ENCODE results near the gene SLC39A11. TPM values are rescaled to one million over a fixed set of nuclear protein-coding genes. Genes with fewer than 3 reads are reported as not detected.

The SLC39A11 gene
- total RNA-seq, 1 experiment from 2014 or later, result 15.8 TPM

- no peak for DNase-seq (ENCODE audit: low read depth in 1 of 2, low spot score in 2 of 2)
- Histone ChIP-seq H3K36me3 (no peaks in the 10 kb centered on the region), H3K27me3 (replicated peaks) (no peaks in the 10 kb centered on the region), H3K4me1 (replicated peaks) (0 out of 2 replicates have a peak, but pooled peaks cover 6% of the 10 kb centered on the region), H3K9me3 (replicated peaks) (no peaks in the 10 kb centered on the region), H3K4me3 (no peak overlapping the region), H3K27ac (no peak overlapping the region)
Observed at GRCh38 chr17:72886622-72887021, 205.9 kb downstream of the SLC39A11 start.

GRCh38 chr17:72884066-72884465 lies 208.4 kb downstream of the SLC39A11 start:
- Histone ChIP-seq H3K9me3 (replicated peaks) (peaks cover 9% of the 10 kb centered on the region), H3K36me3 (no peaks in the 10 kb centered on the region), H3K4me3 (no peak overlapping the region), H3K4me1 (replicated peaks) (no peaks in the 10 kb centered on the region), H3K27ac (no peak overlapping the region), H3K27me3 (replicated peaks) (no peaks in the 10 kb centered on the region)
- DNase-seq (ENCODE audit: low read depth in 1 of 2, low spot score in 2 of 2), result no peak

- no peaks in the 10 kb centered on the region for H3K4me1 ChIP-seq (replicated peaks)
- no peak overlapping the region for H3K27ac ChIP-seq
- peaks cover 16% of the 10 kb centered on the region for H3K9me3 ChIP-seq (replicated peaks)
- no peaks in the 10 kb centered on the region for H3K27me3 ChIP-seq (replicated peaks)
- no peaks in the 10 kb centered on the region for H3K36me3 ChIP-seq
- H3K4me3 ChIP-seq, result no peak overlapping the region
- DNase-seq (ENCODE audit: low read depth in 1 of 2, low spot score in 2 of 2), result no peak
Observed at GRCh38 chr17:72883351-72883750, 209.1 kb downstream of the SLC39A11 start.

- Histone ChIP-seq H3K9me3 (replicated peaks) (peaks cover 20% of the 10 kb centered on the region), H3K4me3 (no peak overlapping the region), H3K4me1 (replicated peaks) (no peaks in the 10 kb centered on the region), H3K36me3 (no peaks in the 10 kb centered on the region), H3K27ac (no peak overlapping the region), H3K27me3 (replicated peaks) (no peaks in the 10 kb centered on the region)
- no peak for DNase-seq (ENCODE audit: low read depth in 1 of 2, low spot score in 2 of 2)
Observed at GRCh38 chr17:72882426-72882825, 210.1 kb downstream of the SLC39A11 start.

GRCh38 chr17:72879877-72880276 lies 212.6 kb downstream of the SLC39A11 start:
- DNase-seq (ENCODE audit: low read depth in 1 of 2, low spot score in 2 of 2), result no peak
- Histone ChIP-seq H3K4me1 (replicated peaks) (no peaks in the 10 kb centered on the region), H3K36me3 (no peaks in the 10 kb centered on the region), H3K4me3 (no peak overlapping the region), H3K27me3 (replicated peaks) (no peaks in the 10 kb centered on the region), H3K9me3 (replicated peaks) (peaks cover 31% of the 10 kb centered on the region), H3K27ac (no peak overlapping the region)

- no peak overlapping the region for H3K27ac ChIP-seq
- no peaks in the 10 kb centered on the region for H3K36me3 ChIP-seq
- H3K9me3 ChIP-seq (replicated peaks), result peaks cover 31% of the 10 kb centered on the region
- no peaks in the 10 kb centered on the region for H3K27me3 ChIP-seq (replicated peaks)
- no peak overlapping the region for H3K4me3 ChIP-seq
- no peak for DNase-seq (ENCODE audit: low read depth in 1 of 2, low spot score in 2 of 2)
- H3K4me1 ChIP-seq (replicated peaks), result no peaks in the 10 kb centered on the region
Observed at GRCh38 chr17:72878975-72879660, 213.4 kb downstream of the SLC39A11 start.

DNA sequence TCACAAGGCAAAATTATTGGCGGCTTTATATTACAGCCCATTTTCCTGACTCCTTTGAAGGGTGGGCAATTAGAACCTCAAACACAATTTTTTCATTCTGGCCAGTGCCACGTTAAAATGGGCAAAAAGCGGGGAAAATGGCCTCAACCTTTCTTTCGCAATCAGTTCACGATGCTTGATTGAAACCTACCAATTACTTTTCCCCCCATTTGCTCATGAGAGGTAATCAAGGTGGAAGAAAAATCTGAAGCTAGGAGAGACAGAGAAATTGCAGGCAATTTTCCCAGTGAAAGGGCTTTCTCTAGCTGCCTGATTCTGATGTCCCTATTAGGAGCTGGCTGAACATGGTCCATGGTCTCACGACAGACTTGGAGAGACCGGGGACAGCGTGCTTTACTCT lies 215.1 kb downstream of the SLC39A11 start:
- Histone ChIP-seq H3K4me1 (replicated peaks) (no peaks in the 10 kb centered on the region), H3K27ac (no peak overlapping the region), H3K4me3 (no peak overlapping the region), H3K9me3 (replicated peaks) (peaks cover 31% of the 10 kb centered on the region), H3K36me3 (no peaks in the 10 kb centered on the region), H3K27me3 (replicated peaks) (no peaks in the 10 kb centered on the region)
- no peak for DNase-seq (ENCODE audit: low read depth in 1 of 2, low spot score in 2 of 2)

GRCh38 chr17:72876413-72876812 lies 216.1 kb downstream of the SLC39A11 start:
- H3K4me3 ChIP-seq, result no peak overlapping the region
- no peak overlapping the region for H3K27ac ChIP-seq
- no peaks in the 10 kb centered on the region for H3K36me3 ChIP-seq
- no peaks in the 10 kb centered on the region for H3K4me1 ChIP-seq (replicated peaks)
- H3K27me3 ChIP-seq (replicated peaks), result no peaks in the 10 kb centered on the region
- DNase-seq (ENCODE audit: low read depth in 1 of 2, low spot score in 2 of 2), result no peak
- peaks cover 36% of the 10 kb centered on the region for H3K9me3 ChIP-seq (replicated peaks)

- Histone ChIP-seq H3K27ac (no peak overlapping the region), H3K4me3 (no peak overlapping the region), H3K4me1 (replicated peaks) (no peaks in the 10 kb centered on the region), H3K9me3 (replicated peaks) (peaks cover 36% of the 10 kb centered on the region), H3K36me3 (no peaks in the 10 kb centered on the region), H3K27me3 (replicated peaks) (no peaks in the 10 kb centered on the region)
- DNase-seq (ENCODE audit: low read depth in 1 of 2, low spot score in 2 of 2), result no peak
Observed at GRCh38 chr17:72875361-72875760, 217.1 kb downstream of the SLC39A11 start.

- peaks cover 16% of the 10 kb centered on the region for H3K9me3 ChIP-seq (replicated peaks)
- no peak overlapping the region for H3K27ac ChIP-seq
- no peaks in the 10 kb centered on the region for H3K4me1 ChIP-seq (replicated peaks)
- no peak overlapping the region for H3K4me3 ChIP-seq
- no peak for DNase-seq (ENCODE audit: low read depth in 1 of 2, low spot score in 2 of 2)
- H3K27me3 ChIP-seq (replicated peaks), result no peaks in the 10 kb centered on the region
- no peaks in the 10 kb centered on the region for H3K36me3 ChIP-seq
Observed at GRCh38 chr17:72872396-72872795, 220.1 kb downstream of the SLC39A11 start.

GRCh38 chr17:72870367-72870985 lies 222.0 kb downstream of the SLC39A11 start:
- no peaks in the 10 kb centered on the region for H3K4me1 ChIP-seq (replicated peaks)
- peaks cover 5% of the 10 kb centered on the region; the same call in 1 of the 2 replicates for H3K9me3 ChIP-seq (replicated peaks)
- H3K4me3 ChIP-seq, result no peak overlapping the region
- no peaks in the 10 kb centered on the region for H3K27me3 ChIP-seq (replicated peaks)
- H3K36me3 ChIP-seq, result no peaks in the 10 kb centered on the region
- no peak for DNase-seq (ENCODE audit: low read depth in 1 of 2, low spot score in 2 of 2)
- no peak overlapping the region for H3K27ac ChIP-seq

DNA sequence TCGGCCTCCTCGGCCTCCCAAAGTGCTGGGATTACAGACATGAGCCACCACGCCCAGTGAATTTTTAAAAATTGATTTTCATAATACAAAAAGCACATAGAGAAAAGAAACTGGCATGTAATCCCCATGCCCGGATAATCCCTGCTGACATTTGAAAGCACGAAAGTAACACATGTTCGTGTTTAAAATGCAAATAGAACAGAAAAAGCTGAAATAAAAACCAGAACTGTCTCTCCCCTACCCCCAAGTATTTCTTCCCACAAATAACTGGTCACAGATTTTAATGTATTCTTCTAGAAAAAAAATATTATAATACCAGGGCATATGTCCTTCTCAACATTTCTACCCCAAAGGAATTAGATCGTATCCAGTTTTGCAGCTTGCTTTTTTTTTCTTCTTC lies 222.9 kb downstream of the SLC39A11 start:
- H3K27ac ChIP-seq, result no peak overlapping the region
- no peak for DNase-seq (ENCODE audit: low read depth in 1 of 2, low spot score in 2 of 2)
- no peaks in the 10 kb centered on the region for H3K4me1 ChIP-seq (replicated peaks)
- peaks cover 5% of the 10 kb centered on the region; the same call in 1 of the 2 replicates for H3K9me3 ChIP-seq (replicated peaks)
- H3K36me3 ChIP-seq, result no peaks in the 10 kb centered on the region
- no peaks in the 10 kb centered on the region for H3K27me3 ChIP-seq (replicated peaks)
- no peak overlapping the region for H3K4me3 ChIP-seq

DNA sequence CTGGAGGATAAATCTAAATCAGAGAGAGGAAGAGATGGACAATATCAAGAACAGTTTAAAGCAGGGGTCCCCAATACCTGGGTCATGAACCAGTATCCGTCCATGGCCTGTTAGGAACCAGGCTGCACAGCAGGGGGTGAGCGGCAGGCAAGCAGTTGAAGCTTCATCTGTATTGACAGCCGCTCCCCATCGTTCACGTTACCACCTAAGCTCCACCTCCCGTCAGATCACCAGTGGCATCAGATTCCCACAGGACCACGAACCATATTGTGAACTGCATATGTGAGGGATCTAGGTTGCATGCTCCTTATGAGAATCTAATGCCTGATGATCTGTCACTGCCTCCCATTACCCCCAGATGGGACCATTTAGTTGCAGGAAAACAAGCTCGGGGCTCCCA lies 226.5 kb downstream of the SLC39A11 start:
- Histone ChIP-seq H3K4me1 (replicated peaks) (no peaks in the 10 kb centered on the region), H3K9me3 (replicated peaks) (no peaks in the 10 kb centered on the region), H3K36me3 (no peaks in the 10 kb centered on the region), H3K27ac (no peak overlapping the region), H3K27me3 (replicated peaks) (no peaks in the 10 kb centered on the region), H3K4me3 (no peak overlapping the region)
- DNase-seq (ENCODE audit: low read depth in 1 of 2, low spot score in 2 of 2), result no peak

- no peak overlapping the region for H3K27ac ChIP-seq
- no peaks in the 10 kb centered on the region for H3K9me3 ChIP-seq (replicated peaks)
- H3K4me3 ChIP-seq, result no peak overlapping the region
- DNase-seq (ENCODE audit: low read depth in 1 of 2, low spot score in 2 of 2), result no peak
- no peaks in the 10 kb centered on the region for H3K36me3 ChIP-seq
- H3K27me3 ChIP-seq (replicated peaks), result no peaks in the 10 kb centered on the region
- no peaks in the 10 kb centered on the region for H3K4me1 ChIP-seq (replicated peaks)
Observed at GRCh38 chr17:72863526-72864211, 228.8 kb downstream of the SLC39A11 start.
